Endothelial cell of umbilical vein (primary cell): ENCODE results near the gene LPAR1. TPM values are rescaled to one million over a fixed set of nuclear protein-coding genes. Genes with fewer than 3 reads are reported as not detected.

Experiments
- BruUV-seq: library from RNA; stranded (reverse); fragments of 400-500 nt; replicated peaks from 2 replicates; lab custom pipeline; 2021; lab: Mats Ljungman, UMichigan
- CTCF ChIA-PET: fragments of 300-600, 350-600 bp; sonication (Branson Sonifier 250); formaldehyde crosslinking; loops from one replicate; lab custom pipeline; 2021; ENCODE audit warnings: antibody characterized with exemption, inconsistent platforms; lab: Charles Lee
- POLR2A ChIA-PET: fragments of 300-600, 350-600 bp; sonication (Branson Sonifier 250); formaldehyde crosslinking; loops from one replicate; lab custom pipeline; 2021; ENCODE audit warnings: antibody characterized with exemption, inconsistent platforms; lab: Charles Lee
- DNase-seq: peaks from one replicate; pipeline ENCODE4 v3.0.0-alpha.2; 2011; ENCODE audit warnings: low read depth, low spot score
- FAIRE-seq: peaks from 2 replicates; lab custom pipeline; 2011; peaks lifted over from hg19 to GRCh38; lab: Jason Lieb, UNC
- H2AFZ ChIP-seq: 2 replicates; pipeline ENCODE4 v1.6.0; 2012; ENCODE audit warnings: low read depth, low read length, control low read depth, inconsistent platforms
- H3K27ac ChIP-seq: 2 replicates; pipeline ENCODE4 v1.5.1; 2011; ENCODE audit warnings: low read depth, mild to moderate bottlenecking, control low read depth, low read length, moderate library complexity; ENCODE audit not compliant: insufficient read depth
- H3K27me3 ChIP-seq, 2 experiments: 2 replicates each; pipeline versions ENCODE4 v1.6.0 to v1.6.1; 2011; ENCODE audit warnings: low read length in 2 of 2, mixed read lengths in 1 of 2; ENCODE audit not compliant: control insufficient read depth in 2 of 2, insufficient read depth in 2 of 2
- H3K36me3 ChIP-seq, 2 experiments: 2 replicates in 1 of 2; 3 replicates in 1 of 2; pipeline ENCODE4 v1.5.1; 2011; ENCODE audit warnings: low read length in 2 of 2, mild to moderate bottlenecking in 1 of 2, moderate library complexity in 1 of 2; ENCODE audit not compliant: control insufficient read depth in 2 of 2, insufficient read depth in 2 of 2; ENCODE audit errors: extremely low read depth in 1 of 2
- H3K4me1 ChIP-seq: 3 replicates; pipeline ENCODE4 v1.5.1; 2011; ENCODE audit warnings: mild to moderate bottlenecking, low read length; ENCODE audit not compliant: control insufficient read depth, insufficient read depth; ENCODE audit errors: extremely low read depth
- H3K4me2 ChIP-seq: 2 replicates; pipeline ENCODE4 v1.6.1; 2011; ENCODE audit warnings: low read length, control low read depth, mixed read lengths; ENCODE audit not compliant: insufficient read depth
- H3K4me3 ChIP-seq, 3 experiments: fragments of 200-600 bp in 1 of 3; sonication (generic), shearing (Covaris generic) in 1 of 3; replicated peaks in 1 of 3; 2 replicates each; pipeline ENCODE4 v1.5.1; 2011 to 2016; ENCODE audit warnings: control low read depth in 3 of 3, low read length in 3 of 3, mild to moderate bottlenecking in 2 of 3, inconsistent platforms in 1 of 3, low read depth in 1 of 3, moderate library complexity in 1 of 3; ENCODE audit not compliant: insufficient read depth in 1 of 3
- H3K79me2 ChIP-seq: 2 replicates; pipeline ENCODE4 v1.6.0; 2012; ENCODE audit warnings: low read length, inconsistent platforms; ENCODE audit not compliant: control insufficient read depth, insufficient read depth
- H3K9ac ChIP-seq: replicated peaks from 2 replicates; pipeline ENCODE3; 2011; ENCODE audit warnings: low read length, control low read depth; ENCODE audit not compliant: insufficient read depth; ENCODE audit errors: extremely low read depth
- H3K9me1 ChIP-seq: replicated peaks from 3 replicates; pipeline ENCODE4 v1.6.0; 2011; ENCODE audit warnings: mild to moderate bottlenecking, low read length; ENCODE audit not compliant: control insufficient read depth, insufficient read depth; ENCODE audit errors: extremely low read depth
- H3K9me3 ChIP-seq: replicated peaks from 2 replicates; pipeline ENCODE4 v1.5.1; 2012; ENCODE audit warnings: low read length, inconsistent platforms; ENCODE audit not compliant: control insufficient read depth, insufficient read depth
- H4K20me1 ChIP-seq: replicated peaks from 2 replicates; pipeline ENCODE3; 2011; ENCODE audit warnings: mild to moderate bottlenecking, low read length; ENCODE audit not compliant: control insufficient read depth, insufficient read depth; ENCODE audit errors: extremely low read depth
- EZH2 ChIP-seq: IDR thresholded peaks from 2 replicates; pipeline ENCODE4 v1.6.1; 2012; ENCODE audit warnings: borderline replicate concordance, low read depth, mild to moderate bottlenecking, moderate library complexity, low read length, inconsistent platforms; ENCODE audit not compliant: severe bottlenecking
- FOS ChIP-seq: IDR thresholded peaks from 2 replicates; pipeline ENCODE4 v1.6.1; 2011; ENCODE audit warnings: mild to moderate bottlenecking, low read length, moderate library complexity, borderline replicate concordance; ENCODE audit not compliant: insufficient read depth
- GATA2 ChIP-seq: IDR thresholded peaks from 2 replicates; pipeline ENCODE4 v1.7.0; 2011; ENCODE audit warnings: low read depth, mild to moderate bottlenecking, moderate library complexity, mixed read lengths, low read length; ENCODE audit not compliant: insufficient read length, insufficient read depth
- JUN ChIP-seq: IDR thresholded peaks from 2 replicates; pipeline ENCODE4 v1.6.1; 2011; ENCODE audit warnings: borderline replicate concordance, low read depth; ENCODE audit not compliant: insufficient read length, insufficient read depth
- MYC ChIP-seq: IDR thresholded peaks from one replicate; pipeline ENCODE4 v1.6.1; 2011; ENCODE audit warnings: mild to moderate bottlenecking, low read depth, low read length
- POLR2A ChIP-seq: IDR thresholded peaks from 2 replicates; pipeline ENCODE4 v1.6.1; 2012; ENCODE audit warnings: low read depth, mild to moderate bottlenecking, control low read depth, low read length
- POLR2AphosphoS5 ChIP-seq: IDR thresholded peaks from 2 replicates; pipeline ENCODE4 v1.6.1; 2012; ENCODE audit warnings: low read depth, mild to moderate bottlenecking, control low read depth, low read length, moderate library complexity; ENCODE audit not compliant: insufficient read depth
- dilution Hi-C: fragments of 300-500 bp; cut with MboI; formaldehyde crosslinking; loops from one replicate; pipeline ENCODE4 v1.15.0; 2019; ENCODE audit warnings: low sequenced_read_pairs; ENCODE audit not compliant: extremely low pct_ligation_motif_present
- intact Hi-C: fragments of 100-400 bp; cut with micrococcal nuclease; formaldehyde crosslinking; loops from one replicate; pipeline ENCODE4 v1.10.0; 2022
- polyA plus RNA-seq, 4 experiments: library from polyadenylated mRNA; depleted of rRNA in 3 of 4; stranded (reverse) in 3 of 4; unstranded in 1 of 4; fragments of >200 nt; gene quantifications; 2 replicates each; pipeline versions ENCODE4 v1.2.1 to v1.2.3, GENCODE V29; 2011 to 2012; ENCODE audit warnings: missing spikeins in 1 of 4
- total RNA-seq: library from RNA; stranded (reverse); gene quantifications from 2 replicates; pipeline ENCODE4 v1.2.3, GENCODE V29; 2021
- TF ChIP-seq, protein P1 (sequence below): IDR thresholded peaks from 2 replicates; pipeline ENCODE4 v1.6.1; 2011; ENCODE audit not compliant: insufficient read depth, insufficient read length
- TF ChIP-seq, protein P2 (sequence below), 2 donors: IDR thresholded peaks; 1 replicate in 1 of 2; 2 replicates in 1 of 2; pipeline ENCODE4 v1.5.1; 2011; ENCODE audit warnings: low read length in 2 of 2, mild to moderate bottlenecking in 2 of 2, moderate library complexity in 2 of 2, control low read depth in 1 of 2, inconsistent platforms in 1 of 2, low read depth in 1 of 2; ENCODE audit not compliant: insufficient read depth in 1 of 2; ENCODE audit errors: extremely low read depth in 1 of 2

LPAR1 gene
- total and polyA plus RNA-seq, 2 donors (not counting 3 experiments of a cell fraction or from before 2014, with no cell fraction given), result 0.88 to 3.0 TPM

DNA sequence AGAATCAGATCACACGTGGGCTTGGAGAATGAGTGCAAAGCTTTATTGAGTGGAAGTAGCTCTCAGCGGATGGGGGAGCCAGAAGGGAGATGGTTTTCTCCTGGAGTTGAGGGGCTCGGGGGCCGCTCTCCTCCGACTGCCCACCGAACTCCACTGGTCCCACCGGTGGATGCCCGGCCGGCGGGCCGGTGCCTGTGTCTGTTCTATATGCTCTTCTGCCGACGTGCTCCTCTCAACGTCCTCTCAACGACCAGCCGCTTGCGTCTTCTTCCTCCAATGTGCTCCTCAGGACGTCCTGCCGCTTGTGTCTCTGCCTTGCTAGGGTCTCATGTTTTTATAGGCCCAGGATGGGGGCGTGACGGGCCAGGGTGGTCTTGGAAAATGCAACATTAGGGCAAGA is 207.8 kb downstream of the LPAR1 start:
- Histone ChIP-seq H2AFZ (no peak overlapping the region), H4K20me1 (no peaks in the 10 kb centered on the region), H3K27me3 (no peaks in the 10 kb centered on the region), H3K36me3 (no peaks in the 10 kb centered on the region), H3K9me3 (no peaks in the 10 kb centered on the region), H3K4me2 (no peak overlapping the region), H3K27ac (no peak overlapping the region), H3K9me1 (no peaks in the 10 kb centered on the region), H3K9ac (no peak overlapping the region), H3K4me3 (no peak overlapping the region), H3K4me1 (no peaks in the 10 kb centered on the region), H3K79me2 (no peaks in the 10 kb centered on the region)
- no TSS peak for BruUV-seq
- intact Hi-C loops (loop anchor here (10.0 kb wide), 1 partner anchor 464 kb away; no protein-coding TSS in a partner anchor), dilution Hi-C loops (no loop called here)
- FAIRE-seq, result no peak
- DNase-seq, result no peak
- ChIA-PET POLR2A (no interaction called here), CTCF (interaction anchor here (1.0 kb wide), 1 partner anchor 150 kb away, joined by 3 read pairs; no protein-coding TSS in a partner anchor)
- no peak for TF ChIP-seq GATA2
- no peak for TF ChIP-seq POLR2A
- TF ChIP-seq, protein P1, sequence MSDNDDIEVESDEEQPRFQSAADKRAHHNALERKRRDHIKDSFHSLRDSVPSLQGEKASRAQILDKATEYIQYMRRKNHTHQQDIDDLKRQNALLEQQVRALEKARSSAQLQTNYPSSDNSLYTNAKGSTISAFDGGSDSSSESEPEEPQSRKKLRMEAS, result no peak
- TF ChIP-seq FOS, result no peak
- TF ChIP-seq POLR2AphosphoS5, result no peak
- TF ChIP-seq, protein P2, sequence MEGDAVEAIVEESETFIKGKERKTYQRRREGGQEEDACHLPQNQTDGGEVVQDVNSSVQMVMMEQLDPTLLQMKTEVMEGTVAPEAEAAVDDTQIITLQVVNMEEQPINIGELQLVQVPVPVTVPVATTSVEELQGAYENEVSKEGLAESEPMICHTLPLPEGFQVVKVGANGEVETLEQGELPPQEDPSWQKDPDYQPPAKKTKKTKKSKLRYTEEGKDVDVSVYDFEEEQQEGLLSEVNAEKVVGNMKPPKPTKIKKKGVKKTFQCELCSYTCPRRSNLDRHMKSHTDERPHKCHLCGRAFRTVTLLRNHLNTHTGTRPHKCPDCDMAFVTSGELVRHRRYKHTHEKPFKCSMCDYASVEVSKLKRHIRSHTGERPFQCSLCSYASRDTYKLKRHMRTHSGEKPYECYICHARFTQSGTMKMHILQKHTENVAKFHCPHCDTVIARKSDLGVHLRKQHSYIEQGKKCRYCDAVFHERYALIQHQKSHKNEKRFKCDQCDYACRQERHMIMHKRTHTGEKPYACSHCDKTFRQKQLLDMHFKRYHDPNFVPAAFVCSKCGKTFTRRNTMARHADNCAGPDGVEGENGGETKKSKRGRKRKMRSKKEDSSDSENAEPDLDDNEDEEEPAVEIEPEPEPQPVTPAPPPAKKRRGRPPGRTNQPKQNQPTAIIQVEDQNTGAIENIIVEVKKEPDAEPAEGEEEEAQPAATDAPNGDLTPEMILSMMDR (IDR thresholded peaks at IDR 0.05; ENCODE audit: extremely low read depth in 1 of 2, insufficient read depth in 1 of 2, low read depth in 1 of 2, low read length in 2 of 2), result no peak
- TF ChIP-seq EZH2, result no peak
- no peak for TF ChIP-seq MYC
- no peak for TF ChIP-seq JUN
